HTERT RPE-1 (cell line): ENCODE data around the gene UTP3.
"Not testable (repeated sequence)": the region's sequence is repeated elsewhere in the genome, so short reads cannot be mapped to it uniquely, and the experiment has no call there.

ENCODE experiments used
- in situ Hi-C: fragments of 300-500 bp; cut with MboI; formaldehyde crosslinking; loops from 4 replicates; pipeline ENCODE4 v1.14.3; 2020; ENCODE audit warnings: low sequenced_read_pairs

The UTP3 gene

GRCh38 chr4:70682142-70682541 lies 6.2 kb upstream of the UTP3 start:
- in situ Hi-C loops, result not testable (repeated sequence)

DNA sequence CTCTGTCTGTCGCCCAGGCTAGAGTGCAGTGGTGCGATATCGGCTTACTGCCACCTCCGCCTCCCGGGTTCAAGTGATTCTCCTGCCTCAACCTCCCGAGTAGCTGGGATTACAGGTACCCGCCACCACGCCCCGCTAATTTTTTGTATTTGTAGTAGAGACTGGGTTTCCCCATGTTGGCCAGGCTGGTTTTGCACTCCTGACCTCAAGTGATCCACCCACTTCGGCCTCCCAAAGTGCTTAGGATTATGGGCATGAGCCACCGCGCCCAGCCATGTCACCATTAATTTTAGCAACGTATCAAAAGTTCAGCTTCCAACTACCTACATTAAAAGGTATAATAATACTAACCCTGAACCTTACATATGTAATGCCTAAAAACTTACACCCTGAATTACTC lies 940 bp upstream of the UTP3 start:
- in situ Hi-C loops, result no loop called here

- in situ Hi-C loops, result no loop called here
Measured at GRCh38 chr4:70688795-70689231, 481 bp downstream of the UTP3 start.

DNA sequence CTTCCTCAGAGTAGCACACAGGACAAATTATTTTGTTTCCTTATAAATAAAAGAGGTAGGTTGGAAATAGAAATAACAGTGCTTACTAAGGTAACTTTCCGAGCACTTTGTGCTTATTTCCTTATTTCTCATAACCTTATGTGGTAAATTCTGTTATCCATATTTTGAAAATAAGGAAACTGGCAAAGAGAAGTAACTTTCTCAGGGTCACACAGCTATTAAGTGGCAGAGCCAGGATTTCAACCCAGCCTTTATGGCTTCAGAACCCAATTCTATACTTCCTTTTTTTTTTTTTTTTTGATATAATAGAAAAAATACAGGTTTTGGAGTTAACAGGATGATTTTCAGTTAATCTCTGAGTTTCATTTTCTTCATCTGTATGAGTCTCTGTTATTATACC lies 3.3 kb downstream of the UTP3 start:
- in situ Hi-C loops, result no loop called here

GRCh38 chr4:70694633-70695032 lies 6.3 kb downstream of the UTP3 start:
- in situ Hi-C loops, result not testable (repeated sequence)

GRCh38 chr4:70698435-70698834 lies 10.1 kb downstream of the UTP3 start:
- in situ Hi-C loops, result not testable (repeated sequence)

- in situ Hi-C loops, result no loop called here
Measured at GRCh38 chr4:70700712-70701111, 12.4 kb downstream of the UTP3 start.

- in situ Hi-C loops, result no loop called here
Measured at GRCh38 chr4:70701271-70701670, 12.9 kb downstream of the UTP3 start.

DNA sequence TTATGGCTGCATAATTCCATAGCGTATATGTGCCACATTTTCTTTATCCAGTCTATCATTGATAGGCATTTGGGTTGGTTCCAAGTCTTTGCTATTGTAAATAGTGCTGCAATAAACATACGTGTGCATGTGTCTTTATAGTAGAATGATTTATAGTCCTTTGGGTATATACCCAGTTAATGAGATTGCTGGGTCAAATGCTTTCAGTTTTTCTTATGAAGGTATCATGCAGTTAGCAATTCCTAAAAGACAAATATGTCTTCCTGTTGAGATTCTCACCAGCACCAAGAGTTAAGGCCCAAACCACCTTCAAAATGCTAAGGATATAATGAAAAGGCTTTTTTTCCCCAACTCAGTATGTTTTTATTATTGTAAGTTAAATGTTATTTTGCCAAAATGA lies 14.3 kb downstream of the UTP3 start:
- in situ Hi-C loops, result not testable (repeated sequence)

- in situ Hi-C loops, result no loop called here
Measured at GRCh38 chr4:70703619-70704214, 15.4 kb downstream of the UTP3 start.

DNA sequence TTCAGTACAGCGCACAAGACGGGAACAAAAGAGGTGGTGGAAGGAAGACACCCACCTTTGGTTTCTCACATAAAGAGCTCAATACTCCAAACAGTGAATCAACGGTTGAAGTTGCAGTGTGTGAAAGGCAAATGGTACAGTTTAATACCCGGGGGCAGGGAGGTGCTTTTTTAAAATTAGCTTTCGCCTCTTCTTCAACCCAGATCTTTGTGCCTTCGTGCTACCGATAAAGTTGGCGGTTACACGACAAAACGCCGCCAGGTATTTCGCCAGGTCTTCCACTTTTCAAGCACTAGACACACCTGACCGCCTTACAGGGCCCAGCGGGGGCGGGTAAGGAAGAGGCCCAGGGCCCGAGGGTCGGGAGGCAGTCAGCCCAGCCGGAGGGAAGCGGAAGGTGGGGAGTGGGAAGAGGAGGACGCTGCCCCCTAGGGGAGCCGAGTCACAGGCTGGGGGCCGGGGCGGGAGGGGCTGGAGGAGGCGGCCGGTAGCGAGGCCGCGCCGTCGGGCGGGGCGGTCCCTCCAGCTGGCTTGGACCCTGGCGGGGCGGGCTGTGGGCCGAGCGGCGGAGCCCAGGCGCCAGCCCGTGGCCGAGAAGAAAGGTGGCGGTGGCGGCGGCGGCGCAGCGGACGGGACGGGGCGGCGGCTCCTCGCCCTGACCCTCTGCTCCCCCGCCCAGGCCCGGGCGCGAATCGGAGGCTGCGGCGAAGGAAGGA lies 16.0 kb downstream of the UTP3 start:
- in situ Hi-C loops, result no loop called here

DNA sequence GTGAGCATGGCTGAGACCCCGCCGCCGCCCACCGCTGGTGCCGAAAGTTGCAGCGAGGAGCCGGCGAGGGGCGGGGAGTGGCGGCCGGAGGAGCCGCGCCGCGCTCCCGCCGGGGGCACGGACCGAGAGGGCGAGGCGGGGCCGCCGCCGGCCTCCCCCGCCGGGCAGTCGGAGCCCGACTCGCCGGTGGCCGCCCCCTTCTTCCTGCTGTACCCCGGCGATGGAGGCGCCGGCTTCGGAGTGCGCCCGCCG lies 16.5 kb downstream of the UTP3 start:
- in situ Hi-C loops, result no loop called here

GRCh38 chr4:70705183-70706043 lies 17.1 kb downstream of the UTP3 start:
- in situ Hi-C loops, result no loop called here

DNA sequence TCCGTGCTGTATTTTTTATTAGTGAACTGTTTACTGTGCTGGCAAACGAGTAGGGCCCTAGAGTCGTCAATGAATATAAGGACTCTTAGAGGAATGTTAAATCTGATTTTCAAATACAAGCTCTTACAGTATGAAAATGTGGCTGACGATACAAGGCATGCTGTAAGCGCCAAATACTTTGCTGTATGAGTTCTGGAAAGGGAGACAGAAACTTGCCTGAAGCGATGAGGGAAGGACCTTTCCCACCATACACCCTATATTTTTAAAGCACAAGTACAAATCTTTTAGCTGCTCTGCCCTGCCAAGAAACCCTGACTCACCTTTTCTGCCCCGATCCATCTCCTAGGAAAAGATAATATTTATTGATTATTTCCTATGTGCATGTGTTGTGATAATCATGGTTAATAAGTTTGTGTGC lies 17.7 kb downstream of the UTP3 start:
- in situ Hi-C loops, result no loop called here

DNA sequence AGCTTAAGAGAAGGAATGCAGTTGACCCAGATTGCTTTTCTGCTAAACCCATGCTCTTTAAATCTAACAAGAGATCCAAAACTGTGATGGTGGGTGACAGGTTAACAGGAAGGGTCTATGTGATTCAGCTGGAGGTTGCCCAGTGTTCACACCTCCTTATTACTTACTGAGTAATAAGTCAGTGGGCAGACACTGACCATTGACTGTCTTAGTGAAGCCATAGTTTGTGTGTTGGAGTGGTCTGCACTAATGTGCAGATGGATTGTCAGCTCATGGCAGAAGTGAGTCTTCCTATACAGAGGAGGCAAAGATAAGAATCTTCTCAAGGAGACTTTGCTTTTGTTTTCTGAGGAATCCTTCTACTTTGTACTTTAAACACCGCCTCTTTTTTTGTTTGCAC lies 18.2 kb downstream of the UTP3 start:
- in situ Hi-C loops, result no loop called here

DNA sequence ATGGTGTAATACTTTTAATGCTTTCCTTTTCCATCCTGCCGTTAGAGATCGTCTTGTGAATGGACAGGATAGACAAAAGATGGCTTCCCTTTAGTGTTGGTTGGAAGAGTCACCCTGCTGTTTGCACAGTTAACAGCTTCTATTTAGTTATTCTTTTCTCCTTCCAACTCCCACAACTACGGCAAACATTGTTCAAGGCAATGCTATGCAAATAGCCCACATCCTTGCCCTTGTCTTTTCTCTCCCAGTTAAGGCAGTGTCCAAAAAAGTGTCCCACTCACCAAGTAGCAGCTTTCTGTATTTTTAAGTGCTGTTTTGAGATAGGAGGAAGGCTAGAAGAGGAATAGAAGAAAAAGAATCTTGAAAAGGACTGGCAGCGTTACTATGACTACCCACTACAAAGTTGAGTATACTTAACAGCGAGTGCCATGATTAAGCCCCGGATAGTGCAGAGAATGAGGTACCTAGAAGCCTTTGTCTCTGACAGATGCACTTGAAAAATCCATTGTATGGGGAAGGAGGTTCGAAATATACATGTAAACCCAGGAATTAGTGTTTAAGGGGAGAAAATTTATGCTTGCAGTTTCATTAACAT lies 21.4 kb downstream of the UTP3 start:
- in situ Hi-C loops, result no loop called here

- in situ Hi-C loops, result no loop called here
Measured at GRCh38 chr4:70711599-70711998, 23.3 kb downstream of the UTP3 start.

DNA sequence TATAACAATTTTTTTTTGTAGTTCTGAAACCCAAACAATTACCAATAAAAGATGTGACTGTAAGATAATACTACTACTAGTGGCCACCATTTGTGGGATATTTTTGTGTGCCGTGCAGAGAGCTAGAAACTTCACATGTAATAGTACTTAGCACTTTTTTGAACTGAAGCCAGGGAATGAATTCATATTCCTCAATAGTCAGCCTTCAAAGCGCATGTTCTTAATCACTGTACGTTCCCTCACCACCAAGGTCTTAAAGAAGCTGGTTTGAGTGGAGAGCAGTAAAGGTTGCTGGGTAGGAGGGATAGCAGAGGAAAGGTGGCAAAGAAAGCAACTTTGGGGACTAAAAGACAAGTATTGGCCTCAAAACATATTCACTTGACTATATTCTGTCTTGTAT lies 23.8 kb downstream of the UTP3 start:
- in situ Hi-C loops, result no loop called here

DNA sequence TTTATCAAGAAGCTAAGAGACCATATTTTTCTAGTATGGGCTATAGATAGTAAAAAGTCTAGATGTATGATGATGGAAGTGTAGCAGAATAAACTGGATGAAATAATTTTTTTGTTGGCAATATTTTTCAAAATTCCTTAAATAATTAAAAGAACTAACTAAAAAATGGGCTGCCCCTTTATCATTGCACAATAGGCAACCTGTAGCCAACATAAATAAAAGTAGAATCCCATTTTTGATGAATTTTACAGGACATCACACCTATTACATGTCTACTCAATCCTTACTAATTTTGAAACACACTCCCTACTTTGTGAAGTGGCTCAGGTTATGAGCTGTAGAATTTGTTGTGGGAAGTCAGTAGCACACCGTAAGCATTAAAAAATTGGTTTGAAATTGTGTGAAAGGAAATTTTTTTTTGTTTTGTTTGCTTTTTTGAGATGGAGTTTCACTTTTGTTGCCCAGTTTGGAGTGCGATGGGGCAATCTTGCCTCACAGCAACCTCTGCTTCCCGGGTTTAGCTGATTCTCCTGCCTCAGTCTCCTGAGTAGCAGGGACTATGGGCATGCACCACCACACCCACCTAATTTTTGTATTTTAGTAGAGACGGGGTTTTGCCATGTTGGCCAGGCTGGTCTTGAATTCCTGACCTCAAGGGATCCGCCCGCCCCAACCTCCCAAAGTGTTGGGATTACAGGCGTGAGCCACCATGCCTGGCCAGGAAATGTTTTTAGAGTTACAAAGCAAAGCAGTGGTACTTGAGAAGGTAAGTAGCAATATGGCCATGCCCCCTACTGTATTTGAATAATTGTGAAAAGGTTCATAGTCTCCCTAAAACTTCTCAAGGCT lies 24.5 kb downstream of the UTP3 start:
- in situ Hi-C loops, result no loop called here

- in situ Hi-C loops, result no loop called here
Measured at GRCh38 chr4:70713453-70714078, 25.2 kb downstream of the UTP3 start.
